Fibroblast of mammary gland (primary cell): ENCODE results near the gene NDUFV2.

Experiments
- DNase-seq: peaks from one replicate; pipeline ENCODE4 v3.0.0-alpha.2; 2010; ENCODE audit warnings: low read depth
- H3K4me3 ChIP-seq: 2 replicates; pipeline ENCODE4 v1.5.1; 2011; ENCODE audit warnings: low read depth, mild to moderate bottlenecking, low read length, moderate library complexity; ENCODE audit not compliant: control insufficient read depth
- TF ChIP-seq, protein P1 (sequence below): conservative IDR thresholded peaks from 2 replicates; pipeline ENCODE4 v1.5.1; 2011; ENCODE audit warnings: low read depth, low read length, inconsistent platforms; ENCODE audit not compliant: control insufficient read depth, insufficient read depth

Gene NDUFV2

DNA sequence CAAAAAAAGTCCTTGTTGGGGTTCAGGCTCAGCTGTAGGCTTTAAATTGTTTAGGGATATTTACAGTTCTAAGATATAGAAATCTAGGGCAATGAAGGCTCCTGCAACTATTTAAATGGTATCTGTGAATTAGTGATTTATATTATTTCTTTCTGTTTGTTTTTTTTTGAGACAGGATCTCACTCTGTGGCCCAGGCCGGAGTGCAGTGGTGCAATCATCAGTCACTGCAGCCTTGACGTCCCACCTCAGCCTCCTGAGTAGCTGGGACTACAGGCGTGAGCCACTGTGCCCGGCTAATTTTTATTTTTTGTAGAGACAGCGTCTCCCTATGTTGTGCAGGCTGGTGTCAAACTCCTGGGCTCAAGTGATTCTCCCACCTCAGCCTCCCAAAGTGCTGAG is 32.3 kb upstream of the NDUFV2 start:
- no peak for DNase-seq
- TF ChIP-seq, protein P1, sequence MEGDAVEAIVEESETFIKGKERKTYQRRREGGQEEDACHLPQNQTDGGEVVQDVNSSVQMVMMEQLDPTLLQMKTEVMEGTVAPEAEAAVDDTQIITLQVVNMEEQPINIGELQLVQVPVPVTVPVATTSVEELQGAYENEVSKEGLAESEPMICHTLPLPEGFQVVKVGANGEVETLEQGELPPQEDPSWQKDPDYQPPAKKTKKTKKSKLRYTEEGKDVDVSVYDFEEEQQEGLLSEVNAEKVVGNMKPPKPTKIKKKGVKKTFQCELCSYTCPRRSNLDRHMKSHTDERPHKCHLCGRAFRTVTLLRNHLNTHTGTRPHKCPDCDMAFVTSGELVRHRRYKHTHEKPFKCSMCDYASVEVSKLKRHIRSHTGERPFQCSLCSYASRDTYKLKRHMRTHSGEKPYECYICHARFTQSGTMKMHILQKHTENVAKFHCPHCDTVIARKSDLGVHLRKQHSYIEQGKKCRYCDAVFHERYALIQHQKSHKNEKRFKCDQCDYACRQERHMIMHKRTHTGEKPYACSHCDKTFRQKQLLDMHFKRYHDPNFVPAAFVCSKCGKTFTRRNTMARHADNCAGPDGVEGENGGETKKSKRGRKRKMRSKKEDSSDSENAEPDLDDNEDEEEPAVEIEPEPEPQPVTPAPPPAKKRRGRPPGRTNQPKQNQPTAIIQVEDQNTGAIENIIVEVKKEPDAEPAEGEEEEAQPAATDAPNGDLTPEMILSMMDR: no peak
- H3K4me3 ChIP-seq: no peak overlapping the region

DNA sequence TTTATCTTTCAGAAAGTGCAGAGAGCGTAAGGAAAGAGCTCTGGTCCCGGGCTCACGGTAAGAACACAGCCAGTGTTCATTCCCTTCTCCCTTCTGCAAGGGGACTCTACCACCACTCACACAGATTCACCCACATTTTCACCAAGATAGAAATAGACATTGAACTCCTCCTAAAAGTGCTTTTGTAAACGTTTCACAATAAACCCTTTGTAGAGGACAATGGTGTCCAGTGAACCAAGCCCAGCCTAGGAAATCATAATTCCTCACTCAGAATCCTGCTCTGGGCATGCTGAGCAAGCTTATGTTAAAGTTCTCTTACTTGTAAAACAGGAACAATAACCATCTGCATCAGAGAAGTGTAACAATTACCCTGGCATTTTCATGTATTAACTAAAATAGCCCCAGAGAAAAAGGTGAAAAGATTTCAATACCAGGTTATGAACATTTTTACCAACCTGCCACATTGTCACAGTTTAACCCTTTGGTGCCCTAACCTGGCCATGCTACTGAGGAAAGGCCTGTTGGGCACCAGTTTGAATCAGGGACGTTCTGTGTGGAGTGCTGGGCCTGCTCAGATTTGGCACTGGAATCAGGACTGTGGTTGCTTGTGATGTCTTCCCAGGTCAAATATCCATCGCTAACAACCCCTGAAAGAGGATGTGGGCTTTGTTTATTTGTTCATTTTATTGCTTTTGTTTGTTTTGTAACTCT is 22.5 kb upstream of the NDUFV2 start:
- TF ChIP-seq, protein P1: no peak
- DNase-seq: no peak
- H3K4me3 ChIP-seq: no peak overlapping the region

DNA sequence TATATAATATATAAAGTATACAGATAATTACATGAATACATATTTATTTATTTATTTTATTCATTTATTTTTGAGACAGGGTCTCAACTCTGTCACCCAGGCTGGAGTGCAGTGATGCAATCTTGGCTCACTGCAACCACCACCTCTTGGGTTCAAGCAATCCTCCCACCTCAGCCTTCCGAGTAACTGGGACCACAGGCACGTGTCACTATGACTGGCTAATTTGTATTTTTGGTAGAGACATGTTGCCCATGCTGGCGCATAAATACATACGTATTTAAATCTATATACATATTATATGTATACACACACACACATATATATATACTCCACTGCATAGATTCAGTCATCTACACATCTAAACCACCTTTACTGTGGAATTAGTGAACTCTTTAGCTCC is 20.6 kb upstream of the NDUFV2 start:
- no peak for DNase-seq
- TF ChIP-seq, protein P1: no peak
- no peak overlapping the region for H3K4me3 ChIP-seq

DNA sequence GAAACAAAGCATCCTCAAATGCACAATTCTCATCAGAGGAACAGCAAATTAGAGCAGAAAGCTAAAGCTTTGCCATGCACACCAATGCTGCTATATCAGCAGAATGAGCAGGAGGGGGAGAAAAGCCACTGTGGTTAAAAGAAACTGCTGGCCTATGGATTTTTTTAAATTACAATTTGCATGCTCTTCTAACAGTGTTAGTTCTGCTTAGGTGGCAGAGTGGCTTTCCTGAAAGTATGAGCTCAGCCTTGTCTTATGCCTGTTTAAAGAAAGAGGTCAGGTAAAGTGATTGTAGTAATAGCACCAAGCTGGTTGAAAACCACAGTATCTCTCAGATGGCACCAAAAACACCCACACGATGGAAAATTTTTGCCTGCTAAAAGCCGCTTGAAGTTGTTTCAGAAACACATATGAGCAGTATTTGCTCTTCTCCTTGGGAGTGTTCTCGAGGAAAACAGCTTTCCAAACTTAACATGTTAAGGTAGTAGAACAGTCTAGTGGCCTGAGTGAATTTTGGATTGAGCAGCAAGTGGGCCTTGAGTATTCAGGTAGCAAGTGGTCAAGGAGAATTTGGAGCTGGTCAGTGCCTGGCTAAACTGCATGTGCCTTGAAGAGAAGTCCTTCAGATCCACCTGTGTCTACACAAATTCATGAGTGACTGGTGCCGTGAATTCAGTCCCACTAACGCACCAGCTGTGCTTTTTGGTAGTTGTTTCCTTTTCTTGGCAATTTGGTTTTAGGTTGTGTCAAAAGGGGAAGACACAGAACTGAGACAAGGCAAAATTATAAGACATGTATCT is 19.6 kb upstream of the NDUFV2 start:
- TF ChIP-seq, protein P1: no peak
- no peak overlapping the region for H3K4me3 ChIP-seq
- DNase-seq: no peak

DNA sequence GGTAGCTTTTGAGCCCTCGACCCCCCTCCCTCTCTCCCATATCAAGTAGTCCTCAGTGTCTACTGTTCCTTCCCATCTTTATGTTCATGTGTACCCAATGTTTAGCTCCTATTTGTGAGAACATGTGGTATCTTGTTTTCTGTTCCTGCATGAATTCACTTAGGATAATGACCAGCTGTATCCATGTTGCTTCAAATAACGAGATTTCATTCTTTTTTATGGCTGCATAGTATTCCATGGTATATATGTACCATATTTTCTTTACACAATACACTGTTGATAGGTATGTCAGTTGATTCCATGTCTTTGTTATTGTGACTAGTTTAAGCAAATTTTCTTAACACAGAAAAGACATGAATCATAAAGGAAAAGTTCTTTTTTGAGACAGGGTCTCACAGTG is 16.5 kb upstream of the NDUFV2 start:
- TF ChIP-seq, protein P1: no peak
- no peak overlapping the region for H3K4me3 ChIP-seq
- no peak for DNase-seq

DNA sequence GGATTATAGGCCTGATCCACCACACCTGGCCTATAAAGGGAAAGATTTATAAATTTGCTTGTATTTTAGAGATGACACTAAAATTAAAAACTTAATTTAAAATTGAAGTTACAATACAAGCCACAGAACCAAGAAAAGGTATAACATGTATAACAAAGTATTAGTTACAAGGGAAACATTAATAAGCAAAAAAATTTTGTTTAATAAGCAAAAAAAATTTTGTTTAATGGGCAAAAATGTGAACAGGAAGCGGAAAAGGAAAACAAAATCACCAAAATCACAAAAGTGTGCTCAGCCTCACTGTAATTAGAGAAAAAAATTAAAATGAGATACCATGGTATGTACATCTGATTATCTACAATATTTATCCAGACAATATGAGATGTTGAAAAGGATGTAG is 15.9 kb upstream of the NDUFV2 start:
- DNase-seq: no peak
- TF ChIP-seq, protein P1: no peak
- no peak overlapping the region for H3K4me3 ChIP-seq
